HG02973 (cell line): ENCODE data around the gene NUDT16L1.

Experiments used
- ATAC-seq: cut with Tn5 transposase; IDR thresholded peaks from one replicate; pipeline ENCODE4 v1.9.1; 2021; ENCODE audit warnings: moderate library complexity; ENCODE audit not compliant: unreplicated experiment

The NUDT16L1 gene

GRCh38 chr16:4663777-4664465 lies 29.4 kb upstream of the NUDT16L1 start:
- no peak for ATAC-seq

- no peak for ATAC-seq
Observed at GRCh38 chr16:4664538-4665418, 28.6 kb upstream of the NUDT16L1 start.

- ATAC-seq = no peak
Observed at GRCh38 chr16:4666537-4667202, 26.7 kb upstream of the NUDT16L1 start.

- no peak for ATAC-seq
Observed at GRCh38 chr16:4667203-4667963, 26.0 kb upstream of the NUDT16L1 start.

GRCh38 chr16:4668313-4668960 lies 24.9 kb upstream of the NUDT16L1 start:
- ATAC-seq = no peak

- ATAC-seq = no peak
Observed at GRCh38 chr16:4673387-4674046, 19.8 kb upstream of the NUDT16L1 start.

GRCh38 chr16:4674926-4675530 lies 18.3 kb upstream of the NUDT16L1 start:
- no peak for ATAC-seq

- no peak for ATAC-seq
Observed at GRCh38 chr16:4675864-4676786, 17.2 kb upstream of the NUDT16L1 start.

- no peak for ATAC-seq
Observed at GRCh38 chr16:4676831-4677230, 16.5 kb upstream of the NUDT16L1 start.

- ATAC-seq = no peak
Observed at GRCh38 chr16:4677390-4677789, 16.0 kb upstream of the NUDT16L1 start.

- ATAC-seq = no peak
Observed at GRCh38 chr16:4677994-4678393, 15.4 kb upstream of the NUDT16L1 start.

- ATAC-seq = no peak
Observed at GRCh38 chr16:4678596-4678995, 14.8 kb upstream of the NUDT16L1 start.

GRCh38 chr16:4679156-4679849 lies 14.1 kb upstream of the NUDT16L1 start:
- ATAC-seq = no peak

GRCh38 chr16:4679850-4680636 lies 13.3 kb upstream of the NUDT16L1 start:
- ATAC-seq = no peak

GRCh38 chr16:4680673-4681470 lies 12.5 kb upstream of the NUDT16L1 start:
- ATAC-seq = no peak

GRCh38 chr16:4681471-4682083 lies 11.8 kb upstream of the NUDT16L1 start:
- ATAC-seq = no peak
